Measurements from ENCODE around the gene MSL3. TPM values are rescaled to one million over a fixed set of nuclear protein-coding genes. Genes with fewer than 3 reads are reported as not detected.

MSL3 gene
- total RNA-seq, 1 experiment from 2014 or later: 13.4 TPM

DNA sequence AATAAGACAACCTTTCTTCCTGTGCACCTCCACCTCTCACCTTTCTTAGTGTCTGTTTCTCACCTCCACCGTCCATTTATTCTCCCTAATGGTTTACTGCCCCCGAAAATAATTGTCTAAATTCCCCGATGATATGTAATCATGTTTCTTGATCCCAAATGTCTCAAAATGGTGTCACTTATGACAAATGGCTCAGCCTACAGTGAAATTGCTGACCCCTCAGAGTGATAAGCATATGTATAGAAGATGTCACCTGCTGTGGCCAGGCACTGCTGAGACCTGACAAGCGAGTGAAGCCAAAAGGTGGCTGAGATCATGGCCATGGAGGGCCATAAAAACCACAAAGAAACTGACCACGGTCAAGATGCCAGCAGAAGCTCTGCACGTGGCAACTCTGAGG lies 35.7 kb downstream of the MSL3 start (continued):
- TF ChIP-seq OVOL2 (CRISPR knock-in tag; IDR thresholded peaks at IDR 0.05; ENCODE audit: borderline replicate concordance): no peak
- TF ChIP-seq, protein P1, sequence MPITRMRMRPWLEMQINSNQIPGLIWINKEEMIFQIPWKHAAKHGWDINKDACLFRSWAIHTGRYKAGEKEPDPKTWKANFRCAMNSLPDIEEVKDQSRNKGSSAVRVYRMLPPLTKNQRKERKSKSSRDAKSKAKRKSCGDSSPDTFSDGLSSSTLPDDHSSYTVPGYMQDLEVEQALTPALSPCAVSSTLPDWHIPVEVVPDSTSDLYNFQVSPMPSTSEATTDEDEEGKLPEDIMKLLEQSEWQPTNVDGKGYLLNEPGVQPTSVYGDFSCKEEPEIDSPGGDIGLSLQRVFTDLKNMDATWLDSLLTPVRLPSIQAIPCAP (CRISPR knock-in tag; IDR thresholded peaks at IDR 0.05): no peak
- no peak for TF ChIP-seq TEAD1 (CRISPR knock-in tag; IDR thresholded peaks at IDR 0.05)

DNA sequence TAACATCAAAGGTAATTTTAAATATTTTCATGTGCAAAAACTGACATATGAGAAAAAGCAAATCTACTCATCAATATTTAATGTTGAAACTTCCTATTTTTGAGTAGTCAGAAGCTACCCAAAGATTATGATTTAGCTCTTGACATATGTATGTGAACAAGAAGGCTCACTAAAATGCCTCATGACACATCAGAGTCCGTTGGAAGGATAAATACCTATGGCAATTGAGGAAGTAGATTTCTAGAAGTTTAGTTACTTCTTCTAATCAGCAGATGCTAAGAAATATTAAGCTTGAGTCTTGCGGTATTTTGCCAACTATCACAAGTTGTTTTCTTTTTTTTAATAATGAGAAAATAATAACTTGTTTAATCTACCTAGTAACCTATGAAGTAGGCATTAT lies 55.3 kb downstream of the MSL3 start:
- Mint-ChIP-seq H3K4me1 (no peaks in the 10 kb centered on the region), H3K9me3 (no peaks in the 10 kb centered on the region), H3K4me3 (no peak overlapping the region), H3K27ac (no peak overlapping the region), H3K27me3 (ENCODE audit: low read depth) (no peaks in the 10 kb centered on the region), H3K36me3 (no peaks in the 10 kb centered on the region)
- DNase-seq (ENCODE audit: low spot score) (no peak), ATAC-seq (no peak)
- TF ChIP-seq SMAD4 (CRISPR knock-in tag; IDR thresholded peaks at IDR 0.05) (no peak), ZNF317 (CRISPR knock-in tag; IDR thresholded peaks at IDR 0.05; ENCODE audit: borderline replicate concordance, low read depth) (no peak), ZNF263 (CRISPR knock-in tag; IDR thresholded peaks at IDR 0.05; ENCODE audit: low read depth) (no peak), ZNF121 (CRISPR knock-in tag; IDR thresholded peaks at IDR 0.05) (no peak), PRRX2 (CRISPR knock-in tag; IDR thresholded peaks at IDR 0.05) (no peak), ZNF416 (CRISPR knock-in tag; IDR thresholded peaks at IDR 0.05) (no peak), ZBTB21 (CRISPR knock-in tag; IDR thresholded peaks at IDR 0.05; ENCODE audit: borderline replicate concordance) (no peak)
- TF ChIP-seq, protein P2, sequence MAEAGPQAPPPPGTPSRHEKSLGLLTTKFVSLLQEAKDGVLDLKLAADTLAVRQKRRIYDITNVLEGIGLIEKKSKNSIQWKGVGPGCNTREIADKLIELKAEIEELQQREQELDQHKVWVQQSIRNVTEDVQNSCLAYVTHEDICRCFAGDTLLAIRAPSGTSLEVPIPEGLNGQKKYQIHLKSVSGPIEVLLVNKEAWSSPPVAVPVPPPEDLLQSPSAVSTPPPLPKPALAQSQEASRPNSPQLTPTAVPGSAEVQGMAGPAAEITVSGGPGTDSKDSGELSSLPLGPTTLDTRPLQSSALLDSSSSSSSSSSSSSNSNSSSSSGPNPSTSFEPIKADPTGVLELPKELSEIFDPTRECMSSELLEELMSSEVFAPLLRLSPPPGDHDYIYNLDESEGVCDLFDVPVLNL (CRISPR knock-in tag; IDR thresholded peaks at IDR 0.05; ENCODE audit: borderline replicate concordance, low read depth): no peak
- TF ChIP-seq, protein P3, sequence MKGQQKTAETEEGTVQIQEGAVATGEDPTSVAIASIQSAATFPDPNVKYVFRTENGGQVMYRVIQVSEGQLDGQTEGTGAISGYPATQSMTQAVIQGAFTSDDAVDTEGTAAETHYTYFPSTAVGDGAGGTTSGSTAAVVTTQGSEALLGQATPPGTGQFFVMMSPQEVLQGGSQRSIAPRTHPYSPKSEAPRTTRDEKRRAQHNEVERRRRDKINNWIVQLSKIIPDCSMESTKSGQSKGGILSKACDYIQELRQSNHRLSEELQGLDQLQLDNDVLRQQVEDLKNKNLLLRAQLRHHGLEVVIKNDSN (CRISPR knock-in tag; IDR thresholded peaks at IDR 0.05): no peak
- TF ChIP-seq, protein P4, sequence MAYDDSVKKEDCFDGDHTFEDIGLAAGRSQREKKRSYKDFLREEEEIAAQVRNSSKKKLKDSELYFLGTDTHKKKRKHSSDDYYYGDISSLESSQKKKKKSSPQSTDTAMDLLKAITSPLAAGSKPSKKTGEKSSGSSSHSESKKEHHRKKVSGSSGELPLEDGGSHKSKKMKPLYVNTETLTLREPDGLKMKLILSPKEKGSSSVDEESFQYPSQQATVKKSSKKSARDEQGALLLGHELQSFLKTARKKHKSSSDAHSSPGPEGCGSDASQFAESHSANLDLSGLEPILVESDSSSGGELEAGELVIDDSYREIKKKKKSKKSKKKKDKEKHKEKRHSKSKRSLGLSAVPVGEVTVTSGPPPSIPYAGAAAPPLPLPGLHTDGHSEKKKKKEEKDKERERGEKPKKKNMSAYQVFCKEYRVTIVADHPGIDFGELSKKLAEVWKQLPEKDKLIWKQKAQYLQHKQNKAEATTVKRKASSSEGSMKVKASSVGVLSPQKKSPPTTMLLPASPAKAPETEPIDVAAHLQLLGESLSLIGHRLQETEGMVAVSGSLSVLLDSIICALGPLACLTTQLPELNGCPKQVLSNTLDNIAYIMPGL (CRISPR knock-in tag; IDR thresholded peaks at IDR 0.05): no peak
- TF ChIP-seq, protein P5, sequence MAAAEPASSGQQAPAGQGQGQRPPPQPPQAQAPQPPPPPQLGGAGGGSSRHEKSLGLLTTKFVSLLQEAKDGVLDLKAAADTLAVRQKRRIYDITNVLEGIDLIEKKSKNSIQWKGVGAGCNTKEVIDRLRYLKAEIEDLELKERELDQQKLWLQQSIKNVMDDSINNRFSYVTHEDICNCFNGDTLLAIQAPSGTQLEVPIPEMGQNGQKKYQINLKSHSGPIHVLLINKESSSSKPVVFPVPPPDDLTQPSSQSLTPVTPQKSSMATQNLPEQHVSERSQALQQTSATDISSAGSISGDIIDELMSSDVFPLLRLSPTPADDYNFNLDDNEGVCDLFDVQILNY (CRISPR knock-in tag; IDR thresholded peaks at IDR 0.05): no peak
- ChIA-PET CTCF (no interaction called here), POLR2A (no interaction called here)

Other genes starting within 250 kb of the MSL3 start
- gene ARHGAP6, start 92.3 kb upstream of the MSL3 start, total RNA-seq (2021): 0.55 to 1.0 TPM (median 0.89 TPM) in 3 replicates